ENCODE results near the gene HOXD3. TPM values are rescaled to one million over a fixed set of nuclear protein-coding genes. Genes with fewer than 3 reads are reported as not detected.

The HOXD3 gene
- total RNA-seq, 3 donors from 2014 or later (not counting 1 experiment from before 2014, with no cell fraction given), result not detected

- ATAC-seq (no peak), DNase-seq (no peak)
- Mint-ChIP-seq H3K4me1 (no peaks in the 10 kb centered on the region), H3K36me3 (no peaks in the 10 kb centered on the region), H3K27ac (no peak overlapping the region), H3K4me3 (no peak overlapping the region), H3K27me3 (ENCODE audit: low read depth in 2 of 2) (peaks cover 67 to 72% of the 10 kb centered on the region in 2 donors), H3K9me3 (no peaks in the 10 kb centered on the region)
- Histone ChIP-seq H3K27me3 (ENCODE audit: control insufficient read depth, insufficient read depth, low read length) (peaks cover 63% of the 10 kb centered on the region), H3K4me1 (ENCODE audit: control insufficient read depth, insufficient read depth, low read length) (no peaks in the 10 kb centered on the region), H3K27ac (ENCODE audit: low read length) (no peak overlapping the region), H3K4me3 (ENCODE audit: low read length) (no peak overlapping the region), H3K36me3 (ENCODE audit: control insufficient read depth, insufficient read depth, low read length) (no peaks in the 10 kb centered on the region), H3K9me3 (ENCODE audit: control insufficient read depth, insufficient read depth, low read length) (no peaks in the 10 kb centered on the region)
- WGBS (ENCODE audit: insufficient coverage), result 26% methylated on average over 12 of the region's 14 CpGs
- intact Hi-C loops (cut with micrococcal nuclease), result no loop called here
- no peak for TF ChIP-seq CTCF (IDR thresholded peaks at IDR 0.05)
Observed at GRCh38 chr2:176172895-176173566, 15.9 kb downstream of the HOXD3 start.

GRCh38 chr2:176173567-176174381 is 16.7 kb downstream of the HOXD3 start:
- Mint-ChIP-seq H3K27ac (no peak overlapping the region), H3K4me3 (no peak overlapping the region), H3K36me3 (no peaks in the 10 kb centered on the region), H3K27me3 (ENCODE audit: low read depth in 2 of 2) (peaks cover 67 to 74% of the 10 kb centered on the region in 2 donors), H3K4me1 (no peaks in the 10 kb centered on the region), H3K9me3 (no peaks in the 10 kb centered on the region)
- H3K27ac ChIP-seq (ENCODE audit: low read length), result no peak overlapping the region
- TF ChIP-seq CTCF (IDR thresholded peaks at IDR 0.05), result no peak
- WGBS (ENCODE audit: insufficient coverage), result 17% methylated on average over 4 of the region's 7 CpGs
- DNase-seq (no peak), ATAC-seq (no peak)
- intact Hi-C loops (cut with micrococcal nuclease), result no loop called here
- no peak overlapping the region for H3K4me3 ChIP-seq (ENCODE audit: low read length)
- H3K36me3 ChIP-seq (ENCODE audit: control insufficient read depth, insufficient read depth, low read length), result no peaks in the 10 kb centered on the region
- peaks cover 70% of the 10 kb centered on the region for H3K27me3 ChIP-seq (ENCODE audit: control insufficient read depth, insufficient read depth, low read length)
- no peaks in the 10 kb centered on the region for H3K9me3 ChIP-seq (ENCODE audit: control insufficient read depth, insufficient read depth, low read length)
- H3K4me1 ChIP-seq (ENCODE audit: control insufficient read depth, insufficient read depth, low read length), result no peaks in the 10 kb centered on the region

DNA sequence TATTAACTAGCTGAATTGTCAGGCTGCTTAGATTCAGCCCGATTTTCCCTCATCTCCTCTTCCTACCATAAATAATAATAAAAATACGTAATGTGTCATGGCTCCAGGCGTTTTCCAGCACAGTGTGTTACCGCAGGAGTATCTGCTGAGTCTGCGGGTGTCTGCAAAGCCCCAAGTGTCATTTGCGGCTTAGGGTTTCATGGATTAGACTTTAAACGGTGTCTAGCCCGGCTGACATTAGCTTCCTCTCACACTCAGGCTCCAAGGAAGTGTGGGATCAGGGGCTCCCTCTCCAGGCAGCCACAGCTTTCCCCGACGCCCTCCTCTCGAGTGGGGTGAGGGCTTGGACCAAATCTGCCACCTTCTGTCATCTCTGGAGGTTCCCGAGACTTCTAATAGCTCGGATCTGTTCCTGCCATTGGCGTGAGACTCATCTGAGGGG is 17.3 kb downstream of the HOXD3 start:
- H3K27me3 ChIP-seq (ENCODE audit: control insufficient read depth, insufficient read depth, low read length), result peaks cover 73% of the 10 kb centered on the region
- H3K4me3 Mint-ChIP-seq, result no peak overlapping the region
- no peaks in the 10 kb centered on the region for H3K9me3 Mint-ChIP-seq
- DNase-seq (no peak), ATAC-seq (no peak)
- peaks cover 3% of the 10 kb centered on the region for H3K36me3 Mint-ChIP-seq
- no peak overlapping the region for H3K27ac ChIP-seq (ENCODE audit: low read length)
- H3K27ac Mint-ChIP-seq, result no peak overlapping the region
- H3K27me3 Mint-ChIP-seq (ENCODE audit: low read depth in 2 of 2), result peaks cover 71 to 80% of the 10 kb centered on the region in 2 donors
- WGBS (ENCODE audit: insufficient coverage), result 5% methylated on average over 14 of the region's 14 CpGs
- H3K4me1 Mint-ChIP-seq, result no peaks in the 10 kb centered on the region
- no peak for TF ChIP-seq CTCF (IDR thresholded peaks at IDR 0.05)
- no peaks in the 10 kb centered on the region for H3K4me1 ChIP-seq (ENCODE audit: control insufficient read depth, insufficient read depth, low read length)
- H3K9me3 ChIP-seq (ENCODE audit: control insufficient read depth, insufficient read depth, low read length), result no peaks in the 10 kb centered on the region
- intact Hi-C loops (cut with micrococcal nuclease), result no loop called here
- H3K4me3 ChIP-seq (ENCODE audit: low read length), result no peak overlapping the region
- H3K36me3 ChIP-seq (ENCODE audit: control insufficient read depth, insufficient read depth, low read length), result no peaks in the 10 kb centered on the region
